HepG2 (cell line): ENCODE results near the gene UBE2D3. TPM values are rescaled to one million over a fixed set of nuclear protein-coding genes. Genes with fewer than 3 reads are reported as not detected.

ENCODE experiments used
- ASH2L ChIP-seq: fragments of 300-600, 200-600 bp; sonication (generic); IDR thresholded peaks from 2 replicates; pipeline ENCODE4 v1.7.0; 2017; ENCODE audit warnings: low read depth, mild to moderate bottlenecking, moderate library complexity, mixed read lengths, low read length; ENCODE audit not compliant: insufficient read length
- CBX2 ChIP-seq, 2 experiments: fragments of 200-600 bp in 1 of 2; sonication (generic); formaldehyde crosslinking in 1 of 2; IDR thresholded peaks; 2 replicates each; pipeline versions ENCODE4 v1.7.0 to v1.8.1; 2018 to 2022; ENCODE audit warnings: low read depth in 2 of 2, low read length in 1 of 2, mild to moderate bottlenecking in 1 of 2, missing genetic modification reagents in 1 of 2
- CEBPG ChIP-seq: IDR thresholded peaks from 2 replicates; pipeline ENCODE4 v1.6.1; 2016
- CREB1 ChIP-seq, 2 experiments: fragments of 450-650 bp in 1 of 2; IDR thresholded peaks; 2 replicates each; pipeline ENCODE4 v1.6.1; 2016 to 2017; ENCODE audit warnings: control low read depth in 1 of 2, mild to moderate bottlenecking in 1 of 2, missing compliant biosample characterization in 1 of 2, missing genetic modification characterization in 1 of 2
- HMG20A ChIP-seq: IDR thresholded peaks from 2 replicates; pipeline ENCODE4 v1.6.1; 2016; ENCODE audit warnings: borderline replicate concordance
- KAT8 ChIP-seq: IDR thresholded peaks from 2 replicates; pipeline ENCODE4 v1.6.1; 2016; ENCODE audit warnings: missing genetic modification reagents, missing compliant biosample characterization
- KLF9 ChIP-seq: IDR thresholded peaks from 2 replicates; pipeline ENCODE4 v1.6.1; 2016; ENCODE audit warnings: low read depth
- RFXANK ChIP-seq: IDR thresholded peaks from 2 replicates; pipeline ENCODE4 v1.6.1; 2016
- ZEB1 ChIP-seq: IDR thresholded peaks from 2 replicates; pipeline ENCODE4 v1.6.1; 2012; ENCODE audit warnings: mild to moderate bottlenecking, low read depth, inconsistent platforms; ENCODE audit not compliant: insufficient replicate concordance
- ZMYM4 ChIP-seq: sonication (generic); formaldehyde crosslinking; IDR thresholded peaks from 2 replicates; pipeline ENCODE4 v1.8.1; 2023; ENCODE audit warnings: mild to moderate bottlenecking, missing genetic modification reagents
- ZNF101 ChIP-seq: sonication (generic); formaldehyde crosslinking; IDR thresholded peaks from 2 replicates; pipeline ENCODE4 v1.4.0; 2020; ENCODE audit warnings: mild to moderate bottlenecking, low read depth, missing genetic modification reagents, borderline replicate concordance
- ZNF747 ChIP-seq: sonication (generic); formaldehyde crosslinking; IDR thresholded peaks from 2 replicates; pipeline ENCODE4 v1.8.1; 2023; ENCODE audit warnings: missing genetic modification reagents, mild to moderate bottlenecking, borderline replicate concordance
- ZSCAN21 ChIP-seq: sonication (generic); formaldehyde crosslinking; IDR thresholded peaks from 2 replicates; pipeline ENCODE4 v1.8.0; 2022; ENCODE audit warnings: mild to moderate bottlenecking, missing genetic modification reagents, moderate library complexity, borderline replicate concordance
- polyA plus RNA-seq, 8 experiments: library from polyadenylated mRNA; depleted of rRNA in 3 of 8; stranded (reverse) in 7 of 8; unstranded in 1 of 8; fragments of >200 nt; fragmentation: Illumina TruSeq in 4 of 8; extraction: Trizol in 4 of 8; gene quantifications; 2 replicates each; pipeline versions ENCODE4 v1.2.1 to v1.2.3, GENCODE V29; 2011 to 2016; ENCODE audit warnings: low read depth in 4 of 8, missing spikeins in 1 of 8, mixed read lengths in 1 of 8; ENCODE audit not compliant: insufficient read depth in 1 of 8
- total RNA-seq, 5 experiments: library from RNA; depleted of rRNA; stranded (reverse); fragments of >200 nt; fragmentation: Illumina TruSeq; extraction: Trizol; gene quantifications; 2 replicates each; pipeline ENCODE4 v1.2.3, GENCODE V29; 2016; ENCODE audit warnings: low read depth in 1 of 5
- TF ChIP-seq, protein P1 (sequence below), 2 experiments: sonication (generic) in 1 of 2; formaldehyde crosslinking in 1 of 2; IDR thresholded peaks; 2 replicates each; pipeline versions ENCODE4 v1.6.1 to v1.9.0; 2014 to 2022; ENCODE audit warnings: antibody characterized with exemption in 1 of 2, borderline replicate concordance in 1 of 2, inconsistent platforms in 1 of 2, low read depth in 1 of 2, missing genetic modification reagents in 1 of 2
- TF ChIP-seq, protein P2 (sequence below): sonication (generic); formaldehyde crosslinking; conservative IDR thresholded peaks from 2 replicates; pipeline ENCODE4 v1.8.0; 2022; ENCODE audit warnings: mild to moderate bottlenecking, moderate library complexity, missing genetic modification reagents
- TF ChIP-seq, protein P3 (sequence below): sonication (generic); formaldehyde crosslinking; IDR thresholded peaks from 2 replicates; pipeline ENCODE4 v1.4.0; 2020; ENCODE audit warnings: mild to moderate bottlenecking, missing genetic modification reagents
- TF ChIP-seq, protein P4 (sequence below): sonication (generic); formaldehyde crosslinking; IDR thresholded peaks from 2 replicates; pipeline ENCODE4 v1.4.0; 2020; ENCODE audit warnings: missing genetic modification reagents

Gene UBE2D3
- total and polyA plus RNA-seq, 2 of the 13 experiments (the other 11 are each of a cell fraction or from before 2014, with no cell fraction given): 224 to 293 TPM

DNA sequence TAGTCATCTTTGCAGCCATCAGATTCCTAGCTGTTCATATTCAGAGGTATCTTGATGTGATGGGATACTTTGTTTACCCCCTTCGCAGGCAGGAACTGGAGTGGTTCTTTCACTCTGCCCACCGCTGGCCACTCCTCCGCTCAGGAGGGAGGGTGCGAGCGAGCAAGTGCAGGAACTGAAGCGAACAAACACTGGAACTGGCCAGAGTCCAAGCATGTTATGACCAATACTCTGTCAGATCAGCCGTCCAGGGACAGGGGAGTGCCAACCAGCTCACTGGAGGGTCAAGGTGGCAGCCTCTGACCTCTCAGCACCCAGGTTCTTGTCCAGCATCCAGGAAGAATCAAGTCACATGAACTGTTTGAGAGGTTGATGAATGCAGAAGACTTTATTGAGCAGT, 48.6 kb downstream of the UBE2D3 start (continued):
- TF ChIP-seq, protein P1, sequence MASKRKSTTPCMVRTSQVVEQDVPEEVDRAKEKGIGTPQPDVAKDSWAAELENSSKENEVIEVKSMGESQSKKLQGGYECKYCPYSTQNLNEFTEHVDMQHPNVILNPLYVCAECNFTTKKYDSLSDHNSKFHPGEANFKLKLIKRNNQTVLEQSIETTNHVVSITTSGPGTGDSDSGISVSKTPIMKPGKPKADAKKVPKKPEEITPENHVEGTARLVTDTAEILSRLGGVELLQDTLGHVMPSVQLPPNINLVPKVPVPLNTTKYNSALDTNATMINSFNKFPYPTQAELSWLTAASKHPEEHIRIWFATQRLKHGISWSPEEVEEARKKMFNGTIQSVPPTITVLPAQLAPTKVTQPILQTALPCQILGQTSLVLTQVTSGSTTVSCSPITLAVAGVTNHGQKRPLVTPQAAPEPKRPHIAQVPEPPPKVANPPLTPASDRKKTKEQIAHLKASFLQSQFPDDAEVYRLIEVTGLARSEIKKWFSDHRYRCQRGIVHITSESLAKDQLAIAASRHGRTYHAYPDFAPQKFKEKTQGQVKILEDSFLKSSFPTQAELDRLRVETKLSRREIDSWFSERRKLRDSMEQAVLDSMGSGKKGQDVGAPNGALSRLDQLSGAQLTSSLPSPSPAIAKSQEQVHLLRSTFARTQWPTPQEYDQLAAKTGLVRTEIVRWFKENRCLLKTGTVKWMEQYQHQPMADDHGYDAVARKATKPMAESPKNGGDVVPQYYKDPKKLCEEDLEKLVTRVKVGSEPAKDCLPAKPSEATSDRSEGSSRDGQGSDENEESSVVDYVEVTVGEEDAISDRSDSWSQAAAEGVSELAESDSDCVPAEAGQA (IDR thresholded peaks at IDR 0.05; ENCODE audit: low read depth): no peak
- TF ChIP-seq, protein P1 (CRISPR knock-in tag; IDR thresholded peaks at IDR 0.05; ENCODE audit: borderline replicate concordance): no peak
- TF ChIP-seq KAT8 (CRISPR knock-in tag): 0 out of 2 replicates have a peak, but pooled peaks have one; percentile 41
- 0 out of 2 replicates have a peak, but pooled peaks have one; percentile 40 for TF ChIP-seq ZNF747 (CRISPR knock-in tag)
- TF ChIP-seq RFXANK (CRISPR knock-in tag): no peak
- TF ChIP-seq ASH2L: peak; percentile 39
- TF ChIP-seq, protein P2, sequence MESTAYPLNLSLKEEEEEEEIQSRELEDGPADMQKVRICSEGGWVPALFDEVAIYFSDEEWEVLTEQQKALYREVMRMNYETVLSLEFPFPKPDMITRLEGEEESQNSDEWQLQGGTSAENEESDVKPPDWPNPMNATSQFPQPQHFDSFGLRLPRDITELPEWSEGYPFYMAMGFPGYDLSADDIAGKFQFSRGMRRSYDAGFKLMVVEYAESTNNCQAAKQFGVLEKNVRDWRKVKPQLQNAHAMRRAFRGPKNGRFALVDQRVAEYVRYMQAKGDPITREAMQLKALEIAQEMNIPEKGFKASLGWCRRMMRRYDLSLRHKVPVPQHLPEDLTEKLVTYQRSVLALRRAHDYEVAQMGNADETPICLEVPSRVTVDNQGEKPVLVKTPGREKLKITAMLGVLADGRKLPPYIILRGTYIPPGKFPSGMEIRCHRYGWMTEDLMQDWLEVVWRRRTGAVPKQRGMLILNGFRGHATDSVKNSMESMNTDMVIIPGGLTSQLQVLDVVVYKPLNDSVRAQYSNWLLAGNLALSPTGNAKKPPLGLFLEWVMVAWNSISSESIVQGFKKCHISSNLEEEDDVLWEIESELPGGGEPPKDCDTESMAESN (CRISPR knock-in tag): no peak
- peak; percentile 73; the same call in 1 of the 2 replicates for TF ChIP-seq HMG20A (CRISPR knock-in tag)
- no peak for TF ChIP-seq ZNF101
- TF ChIP-seq ZMYM4 (CRISPR knock-in tag): peak; percentile 88
- TF ChIP-seq, protein P3, sequence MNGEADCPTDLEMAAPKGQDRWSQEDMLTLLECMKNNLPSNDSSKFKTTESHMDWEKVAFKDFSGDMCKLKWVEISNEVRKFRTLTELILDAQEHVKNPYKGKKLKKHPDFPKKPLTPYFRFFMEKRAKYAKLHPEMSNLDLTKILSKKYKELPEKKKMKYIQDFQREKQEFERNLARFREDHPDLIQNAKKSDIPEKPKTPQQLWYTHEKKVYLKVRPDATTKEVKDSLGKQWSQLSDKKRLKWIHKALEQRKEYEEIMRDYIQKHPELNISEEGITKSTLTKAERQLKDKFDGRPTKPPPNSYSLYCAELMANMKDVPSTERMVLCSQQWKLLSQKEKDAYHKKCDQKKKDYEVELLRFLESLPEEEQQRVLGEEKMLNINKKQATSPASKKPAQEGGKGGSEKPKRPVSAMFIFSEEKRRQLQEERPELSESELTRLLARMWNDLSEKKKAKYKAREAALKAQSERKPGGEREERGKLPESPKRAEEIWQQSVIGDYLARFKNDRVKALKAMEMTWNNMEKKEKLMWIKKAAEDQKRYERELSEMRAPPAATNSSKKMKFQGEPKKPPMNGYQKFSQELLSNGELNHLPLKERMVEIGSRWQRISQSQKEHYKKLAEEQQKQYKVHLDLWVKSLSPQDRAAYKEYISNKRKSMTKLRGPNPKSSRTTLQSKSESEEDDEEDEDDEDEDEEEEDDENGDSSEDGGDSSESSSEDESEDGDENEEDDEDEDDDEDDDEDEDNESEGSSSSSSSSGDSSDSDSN (CRISPR knock-in tag): peak; percentile 39; the same call in 1 of the 2 replicates
- no peak for TF ChIP-seq ZEB1
- no peak for TF ChIP-seq KLF9 (CRISPR knock-in tag)
- TF ChIP-seq, protein P4, sequence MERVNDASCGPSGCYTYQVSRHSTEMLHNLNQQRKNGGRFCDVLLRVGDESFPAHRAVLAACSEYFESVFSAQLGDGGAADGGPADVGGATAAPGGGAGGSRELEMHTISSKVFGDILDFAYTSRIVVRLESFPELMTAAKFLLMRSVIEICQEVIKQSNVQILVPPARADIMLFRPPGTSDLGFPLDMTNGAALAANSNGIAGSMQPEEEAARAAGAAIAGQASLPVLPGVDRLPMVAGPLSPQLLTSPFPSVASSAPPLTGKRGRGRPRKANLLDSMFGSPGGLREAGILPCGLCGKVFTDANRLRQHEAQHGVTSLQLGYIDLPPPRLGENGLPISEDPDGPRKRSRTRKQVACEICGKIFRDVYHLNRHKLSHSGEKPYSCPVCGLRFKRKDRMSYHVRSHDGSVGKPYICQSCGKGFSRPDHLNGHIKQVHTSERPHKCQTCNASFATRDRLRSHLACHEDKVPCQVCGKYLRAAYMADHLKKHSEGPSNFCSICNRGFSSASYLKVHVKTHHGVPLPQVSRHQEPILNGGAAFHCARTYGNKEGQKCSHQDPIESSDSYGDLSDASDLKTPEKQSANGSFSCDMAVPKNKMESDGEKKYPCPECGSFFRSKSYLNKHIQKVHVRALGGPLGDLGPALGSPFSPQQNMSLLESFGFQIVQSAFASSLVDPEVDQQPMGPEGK (CRISPR knock-in tag): peak; percentile 43; the same call in 1 of the 2 replicates
- TF ChIP-seq CREB1 (IDR thresholded peaks at IDR 0.05): no peak
- TF ChIP-seq CREB1 (CRISPR knock-in tag; IDR thresholded peaks at IDR 0.05): no peak
- TF ChIP-seq CEBPG (CRISPR knock-in tag): 0 out of 2 replicates have a peak, but pooled peaks have one; percentile 14
- no peak for TF ChIP-seq CBX2 (IDR thresholded peaks at IDR 0.05; ENCODE audit: low read depth, low read length)
- TF ChIP-seq CBX2 (CRISPR knock-in tag; IDR thresholded peaks at IDR 0.05; ENCODE audit: low read depth): no peak
- TF ChIP-seq ZSCAN21 (CRISPR knock-in tag): 0 out of 2 replicates have a peak, but pooled peaks have one; percentile 32
